Measurements from ENCODE around the gene SRPK2.
"Not testable (repeated sequence)": the region's sequence is repeated elsewhere in the genome, so short reads cannot be mapped to it uniquely, and the experiment has no call there.

SRPK2 gene

DNA sequence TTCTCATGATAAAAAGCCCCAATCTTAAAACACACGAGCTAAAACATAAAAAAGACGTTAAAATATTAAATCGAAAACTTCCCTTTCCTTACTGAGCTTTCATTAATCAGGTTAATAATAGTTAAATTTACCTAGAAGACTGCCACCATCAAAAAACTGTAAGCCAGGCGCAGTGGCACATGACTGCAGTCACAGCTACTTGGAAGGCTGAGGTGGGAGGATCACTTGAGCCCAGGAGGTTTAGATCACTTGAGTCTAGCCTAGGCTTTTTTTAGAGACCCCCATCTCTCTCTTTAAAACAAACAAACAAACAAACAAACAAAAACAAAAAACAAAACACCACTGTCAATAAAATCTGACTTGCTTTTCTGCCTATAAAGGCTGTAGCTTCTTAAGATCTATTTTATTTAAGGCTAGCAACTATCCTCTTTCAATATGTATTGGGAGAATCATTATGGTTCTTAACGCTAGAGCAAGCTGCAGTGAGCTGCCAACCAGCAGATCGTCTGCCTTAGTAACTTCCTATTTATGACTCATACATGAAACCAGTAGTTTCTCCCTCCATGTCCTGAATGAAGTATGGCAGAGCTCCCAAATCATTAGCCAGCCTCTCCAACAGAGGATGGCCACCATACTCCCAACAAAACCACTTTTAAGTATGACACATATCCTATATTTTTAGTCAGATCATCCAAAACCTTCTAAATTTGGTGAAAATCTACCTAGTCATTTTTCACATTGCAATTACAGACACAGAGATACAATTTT lies 163.7 kb downstream of the SRPK2 start:
- DNase-seq (ENCODE audit: low read depth in 2 of 2) = no peak

DNA sequence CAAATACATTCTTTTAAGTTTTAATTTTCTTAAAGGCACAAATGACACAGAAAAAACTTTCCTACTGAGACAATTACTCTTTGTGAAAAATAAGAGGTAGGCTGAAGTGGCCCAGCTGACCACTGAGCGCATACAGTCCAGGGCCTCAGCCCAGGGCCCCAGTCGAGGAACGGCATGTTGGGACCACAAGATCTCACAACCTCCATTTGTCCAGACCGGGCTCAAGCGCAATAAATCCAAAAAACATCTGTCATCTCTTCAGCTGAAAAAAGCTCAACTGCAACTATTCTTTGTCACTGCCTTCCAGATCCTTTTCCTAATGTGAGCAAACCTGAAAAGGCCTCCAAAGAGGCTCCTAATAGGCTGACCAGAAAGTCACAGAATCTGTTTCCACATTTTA lies 165.8 kb downstream of the SRPK2 start:
- DNase-seq (ENCODE audit: low read depth in 2 of 2) = no peak

GRCh38 chr7:105219771-105220160 lies 169.0 kb downstream of the SRPK2 start:
- no peak for DNase-seq (ENCODE audit: low read depth in 2 of 2)

DNA sequence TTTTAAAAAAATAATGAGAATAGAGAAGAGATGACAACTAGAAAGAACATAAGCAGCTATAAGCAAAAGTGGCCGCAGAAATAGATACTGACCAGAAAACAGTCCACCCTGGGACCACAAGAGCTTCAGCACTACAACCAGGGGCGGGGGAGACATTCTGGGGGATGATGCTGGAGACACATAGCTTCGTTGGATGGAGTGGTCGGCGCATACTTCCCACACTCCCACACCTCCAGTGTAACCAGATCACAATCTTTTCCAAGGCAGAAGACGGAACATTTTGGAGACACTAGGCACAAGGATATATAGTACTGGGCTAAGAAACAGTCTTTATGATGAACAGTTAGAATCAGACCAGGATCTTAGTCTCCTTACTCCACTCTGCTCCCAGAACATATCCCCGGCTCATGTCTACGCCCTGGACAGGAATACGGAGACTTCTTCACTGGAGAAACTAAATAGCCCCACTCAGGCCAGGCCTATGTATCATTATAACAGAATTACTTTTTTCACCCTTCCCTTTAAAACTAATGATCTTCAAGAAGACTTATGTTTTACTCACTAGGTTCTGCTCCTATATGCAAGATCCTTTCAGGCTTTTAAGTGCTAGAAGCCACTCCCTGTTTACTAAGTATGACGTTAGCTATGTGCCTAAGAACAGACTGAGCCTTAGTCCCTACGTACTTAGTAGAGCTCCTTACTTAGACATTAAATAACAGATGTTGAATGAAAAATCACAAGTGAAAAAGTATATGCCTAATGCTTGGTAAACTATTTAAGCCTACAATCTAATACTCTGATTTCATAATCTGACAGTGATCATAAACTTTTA lies 169.6 kb downstream of the SRPK2 start:
- DNase-seq (ENCODE audit: low read depth in 2 of 2) = no peak

- no peak for DNase-seq (ENCODE audit: low read depth in 2 of 2)
These were observed 170.5 kb downstream of the SRPK2 start for GRCh38 chr7:105218215-105218614.

DNA sequence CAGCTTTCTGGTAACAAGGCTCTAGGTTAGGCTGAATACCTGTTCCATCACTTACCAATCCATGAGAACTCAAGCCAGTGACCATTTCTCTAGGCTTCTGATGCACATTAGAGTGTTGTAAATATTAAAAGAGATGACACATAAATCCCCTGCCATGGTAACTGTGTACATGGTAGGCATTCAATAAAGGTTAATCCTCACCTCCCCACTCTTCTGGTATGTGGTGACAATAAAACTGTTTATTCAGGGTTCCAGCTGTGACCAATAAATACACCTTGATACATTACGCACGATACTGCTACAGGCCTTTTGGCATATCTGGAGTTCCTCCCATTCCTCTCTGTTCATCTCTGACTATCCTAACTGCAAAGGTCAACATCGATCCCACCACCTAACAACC lies 171.9 kb downstream of the SRPK2 start:
- DNase-seq (ENCODE audit: low read depth in 2 of 2) = no peak

- DNase-seq (ENCODE audit: low read depth in 2 of 2) = no peak
These were observed 172.9 kb downstream of the SRPK2 start for GRCh38 chr7:105215821-105216220.

DNA sequence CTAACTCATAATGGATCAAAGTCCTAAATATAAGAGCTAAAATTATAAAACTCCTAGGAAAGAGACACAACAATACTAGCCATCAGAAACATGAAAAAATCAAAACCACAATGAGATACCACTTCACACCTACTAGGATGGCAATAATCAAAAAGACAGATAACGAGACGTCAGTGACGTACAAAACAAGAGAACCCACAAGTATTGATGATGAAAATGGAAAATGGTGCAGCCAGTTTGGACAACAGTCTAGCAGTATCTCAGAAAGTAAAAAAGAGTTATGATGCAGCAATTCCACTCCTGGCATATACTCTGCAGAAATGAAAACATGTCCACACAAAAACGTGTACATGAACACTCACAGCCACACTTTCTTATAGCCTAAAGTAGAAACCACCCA lies 173.5 kb downstream of the SRPK2 start:
- no peak for DNase-seq (ENCODE audit: low read depth in 2 of 2)

DNA sequence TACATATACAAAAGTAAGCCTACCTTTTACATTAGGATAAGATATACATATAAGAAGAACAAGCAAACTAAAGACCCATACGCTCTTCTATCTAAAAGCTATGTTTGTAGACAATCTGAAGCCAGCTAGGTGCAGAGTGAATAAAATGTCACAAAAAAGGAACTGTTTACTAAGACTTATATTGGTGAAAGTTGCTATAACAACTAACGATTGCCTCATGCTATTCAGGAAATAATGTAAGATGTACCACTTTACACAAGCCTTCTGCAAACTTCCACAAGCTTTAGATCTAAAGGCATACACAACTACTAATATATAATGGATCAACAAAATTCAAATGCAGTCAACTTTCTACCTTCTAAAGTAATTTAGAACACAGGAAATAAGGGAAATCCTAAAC lies 175.1 kb downstream of the SRPK2 start:
- no peak for DNase-seq (ENCODE audit: low read depth in 2 of 2)

DNA sequence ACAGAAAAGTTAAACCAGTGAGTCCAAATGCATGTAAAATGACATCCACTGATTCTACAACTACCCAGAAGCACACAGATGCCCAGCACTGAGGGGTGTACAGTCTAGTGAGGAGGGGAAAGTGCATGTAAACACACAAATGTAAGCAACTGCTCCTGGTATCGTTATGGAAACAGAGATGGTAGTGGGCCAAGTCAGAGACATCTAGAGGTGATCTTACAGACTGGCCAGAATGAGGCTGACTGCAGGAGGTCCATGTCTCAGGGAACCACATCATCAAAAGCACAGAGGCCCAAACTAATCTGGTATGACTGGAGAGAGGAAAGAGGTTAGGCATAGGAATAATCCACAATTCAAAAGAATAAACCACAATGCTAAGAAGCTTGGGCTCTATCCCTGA lies 176.5 kb downstream of the SRPK2 start:
- DNase-seq (ENCODE audit: low read depth in 2 of 2) = no peak

- DNase-seq (ENCODE audit: low read depth in 2 of 2) = no peak
These were observed 178.0 kb downstream of the SRPK2 start for GRCh38 chr7:105210721-105211205.

DNA sequence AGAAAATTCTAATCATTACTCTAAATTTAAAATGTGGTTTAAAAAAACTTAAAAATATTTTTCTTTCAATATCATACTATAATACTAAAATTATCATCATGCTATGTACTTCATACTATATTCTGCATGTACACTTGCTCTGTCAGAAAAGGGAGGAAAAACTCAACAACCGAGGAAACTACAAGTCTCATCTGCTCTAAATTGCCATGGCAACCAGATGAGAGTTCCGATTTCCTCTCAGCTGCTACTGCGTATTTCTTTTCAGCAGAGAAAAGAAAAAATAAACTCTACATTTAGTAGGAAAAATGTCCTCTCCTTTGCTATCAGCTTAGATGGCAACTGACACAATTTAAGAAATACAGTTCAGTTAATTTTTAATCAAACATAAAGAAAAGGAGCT lies 178.9 kb downstream of the SRPK2 start:
- DNase-seq (ENCODE audit: low read depth in 2 of 2) = no peak

DNA sequence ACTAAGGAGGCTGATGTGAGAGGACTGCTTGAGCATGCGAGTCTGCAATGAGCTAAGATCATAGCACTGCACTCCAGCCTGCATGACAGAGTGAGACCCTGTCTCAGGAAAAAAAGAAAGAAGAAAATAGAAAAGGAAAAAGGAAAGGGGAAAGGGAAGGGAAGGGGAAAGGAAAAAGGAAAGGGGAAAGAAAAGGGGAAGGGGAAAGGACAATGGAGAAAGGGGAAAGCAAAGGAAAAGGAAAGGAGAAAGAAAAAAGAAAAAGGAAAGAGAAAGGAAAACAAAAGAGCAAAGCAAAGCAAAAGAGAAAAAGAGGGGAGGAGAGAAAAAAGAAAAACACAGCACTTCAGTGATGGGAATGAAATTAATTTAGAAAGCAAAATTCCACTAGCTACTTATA lies 179.3 kb downstream of the SRPK2 start:
- DNase-seq (ENCODE audit: low read depth in 2 of 2) = no peak

GRCh38 chr7:105206985-105207384 lies 181.7 kb downstream of the SRPK2 start:
- DNase-seq (ENCODE audit: low read depth in 2 of 2) = no peak

DNA sequence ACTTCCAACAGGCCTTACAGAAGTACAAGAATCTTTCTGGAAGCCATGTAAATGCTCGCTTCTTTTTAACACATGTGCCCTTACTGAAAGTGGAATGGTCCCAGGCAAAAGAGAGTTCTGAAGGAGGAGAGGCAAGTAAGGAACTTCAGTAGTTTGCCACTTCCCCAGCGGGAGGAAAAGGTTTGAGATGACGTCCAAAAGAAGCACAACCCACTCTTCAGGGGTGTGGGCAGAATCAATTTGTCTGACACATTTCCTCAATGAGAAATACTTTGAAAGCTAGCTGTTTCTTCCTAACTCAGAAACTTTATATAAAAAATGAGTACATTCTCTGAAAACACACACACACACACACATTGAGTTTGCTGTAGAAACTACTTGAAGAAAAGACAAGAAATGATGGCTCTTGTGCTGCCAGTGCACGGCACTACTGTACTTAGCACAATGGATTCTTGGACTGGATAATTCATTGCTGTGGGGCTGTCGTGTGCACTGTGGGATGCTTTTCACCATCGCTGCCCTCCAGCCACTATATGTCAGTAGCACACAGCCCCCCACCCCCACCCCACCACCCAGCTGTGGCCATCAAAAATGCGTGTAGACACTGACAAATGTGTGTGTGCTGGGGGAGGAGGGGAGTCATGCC lies 183.0 kb downstream of the SRPK2 start:
- peak; percentile 11 to 14 for DNase-seq (ENCODE audit: low read depth in 2 of 2)

GRCh38 chr7:105204953-105205352 lies 183.8 kb downstream of the SRPK2 start:
- DNase-seq (ENCODE audit: low read depth in 2 of 2) = no peak

DNA sequence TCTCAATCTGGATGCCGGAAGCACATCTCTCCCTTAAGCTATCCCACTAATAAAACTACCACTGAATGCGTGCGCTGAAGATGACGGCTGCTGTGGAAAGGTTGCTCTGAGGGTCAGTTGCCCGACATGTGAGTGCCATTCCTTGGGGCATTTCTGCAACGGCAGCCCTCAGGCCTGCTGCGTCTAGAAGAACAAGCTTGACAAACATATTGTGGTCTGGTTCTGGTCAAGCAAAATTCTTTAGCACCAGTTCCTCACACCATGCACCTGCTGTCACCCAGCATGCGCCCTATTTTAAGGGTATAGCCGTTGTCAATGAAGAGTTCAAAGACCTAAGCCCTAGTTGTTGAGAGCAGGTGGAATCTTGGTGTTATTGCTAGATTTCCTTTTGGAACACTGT lies 184.2 kb downstream of the SRPK2 start:
- no peak for DNase-seq (ENCODE audit: low read depth in 2 of 2)

DNA sequence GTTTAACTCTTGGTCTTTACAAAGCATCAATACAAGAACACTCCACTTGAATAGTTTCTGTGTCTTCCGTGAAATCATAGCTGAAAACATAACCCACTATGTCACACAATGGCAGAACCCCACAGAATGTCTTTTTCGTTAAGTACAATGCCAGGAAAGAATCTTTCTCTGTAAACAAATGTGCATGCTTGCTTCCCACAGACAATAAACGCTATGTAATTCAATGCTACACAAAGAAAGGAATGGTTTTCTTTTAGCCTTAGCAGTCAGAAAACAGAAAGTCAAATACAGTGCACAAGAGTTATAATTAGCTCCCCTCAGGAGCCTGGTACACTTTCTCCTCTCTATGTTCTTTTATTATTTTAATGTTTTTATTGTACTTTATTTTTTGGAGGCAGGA lies 186.1 kb downstream of the SRPK2 start:
- DNase-seq (ENCODE audit: low read depth in 2 of 2) = no peak

- no peak for DNase-seq (ENCODE audit: low read depth in 2 of 2)
These were observed 189.3 kb downstream of the SRPK2 start for GRCh38 chr7:105199386-105199785.

DNA sequence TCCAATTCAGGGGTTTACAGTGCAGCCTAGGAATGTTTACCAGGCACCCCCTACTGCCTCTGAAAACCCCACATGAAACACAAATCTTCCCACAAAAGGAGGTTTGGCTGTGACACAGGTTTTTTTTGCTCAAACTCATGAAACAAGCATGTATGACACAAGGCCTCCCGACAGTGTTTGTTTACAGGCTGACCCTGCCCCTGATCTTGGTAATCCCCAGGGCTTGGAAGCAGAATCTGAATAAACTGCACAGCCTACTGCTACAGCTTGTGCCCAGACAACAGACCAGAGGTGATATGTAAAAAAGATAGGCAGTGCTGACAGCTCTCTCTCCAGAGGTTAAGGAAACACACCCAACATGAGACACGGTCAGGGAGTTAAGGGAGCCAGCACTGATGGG lies 190.5 kb downstream of the SRPK2 start:
- DNase-seq (ENCODE audit: low read depth in 2 of 2) = no peak

- DNase-seq (ENCODE audit: low read depth in 2 of 2) = no peak
These were observed 192.2 kb downstream of the SRPK2 start for GRCh38 chr7:105196473-105196872.

- no peak for DNase-seq (ENCODE audit: low read depth in 2 of 2)
These were observed 192.8 kb downstream of the SRPK2 start for GRCh38 chr7:105195891-105196290.

DNA sequence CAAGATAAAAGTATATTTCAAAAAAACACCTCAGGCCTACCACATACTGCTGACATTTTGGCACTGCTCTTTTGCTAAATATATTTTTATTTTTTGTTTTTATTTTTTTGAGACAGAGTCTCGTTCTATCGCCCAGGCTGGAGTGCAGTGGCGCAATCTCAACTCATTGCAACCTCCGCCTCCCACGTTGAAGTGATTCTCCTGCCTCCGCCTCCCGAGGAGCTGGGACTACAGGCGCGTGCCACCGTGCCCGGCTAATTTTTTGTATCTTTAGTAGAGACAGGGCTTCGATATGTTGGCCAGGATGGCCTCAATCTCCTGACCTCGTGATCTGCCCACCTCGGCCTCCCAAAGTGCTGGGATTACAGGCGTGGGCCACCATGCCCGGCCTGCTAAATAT lies 193.8 kb downstream of the SRPK2 start:
- not testable (repeated sequence) for DNase-seq (ENCODE audit: low read depth in 2 of 2)
